ENCODE data around the gene CAMKMT. TPM values are rescaled to one million over a fixed set of nuclear protein-coding genes. Genes with fewer than 3 reads are reported as not detected.

Gene CAMKMT
- total RNA-seq, 1 donor from 2014 or later, result 5.8 TPM

GRCh38 chr2:44700824-44701223 is 339.1 kb downstream of the CAMKMT start:
- Histone ChIP-seq H3K4me3 (ENCODE audit: low read depth, low read length) (no peak overlapping the region), H3K36me3 (ENCODE audit: control insufficient read depth, insufficient read depth, low read length) (no peaks in the 10 kb centered on the region), H3K27me3 (ENCODE audit: control insufficient read depth, insufficient read depth, low read length) (no peaks in the 10 kb centered on the region)
- no peak for TF ChIP-seq CTCF (IDR thresholded peaks at IDR 0.05; ENCODE audit: insufficient read depth, low read length, poor library complexity, severe bottlenecking)
- no peak for DNase-seq (ENCODE audit: low read depth)

GRCh38 chr2:44705356-44705755 is 343.6 kb downstream of the CAMKMT start:
- no peaks in the 10 kb centered on the region for H3K27me3 ChIP-seq (ENCODE audit: control insufficient read depth, insufficient read depth, low read length)
- no peaks in the 10 kb centered on the region for H3K36me3 ChIP-seq (ENCODE audit: control insufficient read depth, insufficient read depth, low read length)
- no peak overlapping the region for H3K4me3 ChIP-seq (ENCODE audit: low read depth, low read length)
- no peak for TF ChIP-seq CTCF (IDR thresholded peaks at IDR 0.05; ENCODE audit: insufficient read depth, low read length, poor library complexity, severe bottlenecking)
- DNase-seq (ENCODE audit: low read depth), result no peak

GRCh38 chr2:44705876-44706480 is 344.2 kb downstream of the CAMKMT start:
- no peaks in the 10 kb centered on the region for H3K27me3 ChIP-seq (ENCODE audit: control insufficient read depth, insufficient read depth, low read length)
- TF ChIP-seq CTCF (IDR thresholded peaks at IDR 0.05; ENCODE audit: insufficient read depth, low read length, poor library complexity, severe bottlenecking), result no peak
- H3K36me3 ChIP-seq (ENCODE audit: control insufficient read depth, insufficient read depth, low read length), result no peaks in the 10 kb centered on the region
- no peak for DNase-seq (ENCODE audit: low read depth)
- H3K4me3 ChIP-seq (ENCODE audit: low read depth, low read length), result no peak overlapping the region

GRCh38 chr2:44706681-44707553 is 345.2 kb downstream of the CAMKMT start:
- Histone ChIP-seq H3K4me3 (ENCODE audit: low read depth, low read length) (no peak overlapping the region), H3K27me3 (ENCODE audit: control insufficient read depth, insufficient read depth, low read length) (no peaks in the 10 kb centered on the region)

GRCh38 chr2:44707945-44708660 is 346.4 kb downstream of the CAMKMT start:
- no peak overlapping the region for H3K4me3 ChIP-seq (ENCODE audit: low read depth, low read length)

More at GRCh38 chr2:44706681-44707553, 345.2 kb downstream of the CAMKMT start:
- DNase-seq (ENCODE audit: low read depth), result no peak
- no peak for TF ChIP-seq CTCF (IDR thresholded peaks at IDR 0.05; ENCODE audit: insufficient read depth, low read length, poor library complexity, severe bottlenecking)
- no peaks in the 10 kb centered on the region for H3K36me3 ChIP-seq (ENCODE audit: control insufficient read depth, insufficient read depth, low read length)

More at GRCh38 chr2:44707945-44708660, 346.4 kb downstream of the CAMKMT start:
- no peaks in the 10 kb centered on the region for H3K36me3 ChIP-seq (ENCODE audit: control insufficient read depth, insufficient read depth, low read length)
- TF ChIP-seq CTCF (IDR thresholded peaks at IDR 0.05; ENCODE audit: insufficient read depth, low read length, poor library complexity, severe bottlenecking), result no peak
- DNase-seq (ENCODE audit: low read depth), result no peak
- no peaks in the 10 kb centered on the region for H3K27me3 ChIP-seq (ENCODE audit: control insufficient read depth, insufficient read depth, low read length)

All from kidney epithelial cell (primary cell).